Spleen (tissue), 7 donors: Measurements from ENCODE around the gene FOXD1.

Source experiments
- POLR2AphosphoS5 ChIP-seq, 3 donors: sonication (generic); formaldehyde crosslinking; IDR thresholded peaks; one replicate each; pipeline ENCODE4 v1.5.1; 2017; ENCODE audit warnings: antibody characterized with exemption in 3 of 3
- TF ChIP-seq, protein P1 (sequence below), 11 experiments: fragments of 200-600 bp in 7 of 11; fragments of 450-650 bp in 4 of 11; sonication (generic) in 4 of 11; IDR thresholded peaks in 8 of 11; conservative IDR thresholded peaks in 3 of 11; 1 replicate in 7 of 11; 2 replicates in 4 of 11; pipeline versions ENCODE4 v1.4.0 to v1.8.0; 2016 to 2021; ENCODE audit warnings: antibody characterized with exemption in 11 of 11, inconsistent platforms in 4 of 11, mild to moderate bottlenecking in 1 of 11
- donor health status: DM: no; HTN: no; CAD: no; lungs with moderate emphysema.
- donor health status: DM: no; HTN: no; CAD: no.
- donor health status: DM: no; HTN: no; CAD: no.

DNA sequence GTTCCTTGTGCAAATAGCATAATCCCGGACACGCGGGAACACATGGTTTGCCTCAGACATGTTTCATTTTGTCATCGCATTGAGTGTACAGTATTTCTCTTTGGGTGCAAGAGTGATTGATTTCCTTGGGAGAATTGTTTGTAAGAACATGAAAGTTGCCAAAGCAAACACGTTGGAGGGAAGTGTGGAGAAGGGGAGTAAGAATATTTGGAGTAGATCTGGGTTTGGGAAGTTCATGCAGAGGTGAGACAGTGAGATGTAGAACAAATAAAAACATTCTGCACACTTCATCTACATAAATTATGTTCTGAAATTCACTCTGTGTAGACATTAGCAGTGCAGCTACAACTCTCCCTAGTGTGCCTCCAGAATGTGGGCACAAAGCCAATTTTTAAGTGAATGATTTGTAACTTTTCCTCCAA lies 24.0 kb downstream of the FOXD1 start:
- no peak for TF ChIP-seq POLR2AphosphoS5 (IDR thresholded peaks at IDR 0.05)
- TF ChIP-seq, protein P1, sequence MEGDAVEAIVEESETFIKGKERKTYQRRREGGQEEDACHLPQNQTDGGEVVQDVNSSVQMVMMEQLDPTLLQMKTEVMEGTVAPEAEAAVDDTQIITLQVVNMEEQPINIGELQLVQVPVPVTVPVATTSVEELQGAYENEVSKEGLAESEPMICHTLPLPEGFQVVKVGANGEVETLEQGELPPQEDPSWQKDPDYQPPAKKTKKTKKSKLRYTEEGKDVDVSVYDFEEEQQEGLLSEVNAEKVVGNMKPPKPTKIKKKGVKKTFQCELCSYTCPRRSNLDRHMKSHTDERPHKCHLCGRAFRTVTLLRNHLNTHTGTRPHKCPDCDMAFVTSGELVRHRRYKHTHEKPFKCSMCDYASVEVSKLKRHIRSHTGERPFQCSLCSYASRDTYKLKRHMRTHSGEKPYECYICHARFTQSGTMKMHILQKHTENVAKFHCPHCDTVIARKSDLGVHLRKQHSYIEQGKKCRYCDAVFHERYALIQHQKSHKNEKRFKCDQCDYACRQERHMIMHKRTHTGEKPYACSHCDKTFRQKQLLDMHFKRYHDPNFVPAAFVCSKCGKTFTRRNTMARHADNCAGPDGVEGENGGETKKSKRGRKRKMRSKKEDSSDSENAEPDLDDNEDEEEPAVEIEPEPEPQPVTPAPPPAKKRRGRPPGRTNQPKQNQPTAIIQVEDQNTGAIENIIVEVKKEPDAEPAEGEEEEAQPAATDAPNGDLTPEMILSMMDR (IDR thresholded peaks at IDR 0.05 in 8 of 11, conservative IDR thresholded peaks at IDR 0.05 in 3 of 11) = no peak
